Omental fat pad (tissue), 4 donors: ENCODE data around the gene PLXNA4. TPM values are rescaled to one million over a fixed set of nuclear protein-coding genes. Genes with fewer than 3 reads are reported as not detected.
A peak's percentile ranks its signal among the peaks of the same experiment; 100 is the strongest.

Experiments used
- ATAC-seq: fragments of 150-250 bp; one replicate; pipeline ENCODE4 v1.9.1; 2016; ENCODE audit warnings: mild to moderate bottlenecking, moderate library complexity; ENCODE audit not compliant: low FRiP score
- DNase-seq: peaks from one replicate; pipeline ENCODE4 v3.0.0-alpha.2; 2019; ENCODE audit warnings: low spot score
- CTCF ChIP-seq, 3 donors: fragments of 450-650 bp; IDR thresholded peaks; one replicate each; pipeline ENCODE4 v1.5.1; 2016 to 2017; ENCODE audit warnings: antibody characterized with exemption in 3 of 3, mild to moderate bottlenecking in 3 of 3, moderate library complexity in 2 of 3
- total RNA-seq, 4 donors: library from RNA; depleted of rRNA; stranded (reverse); fragments of >200 nt; gene quantifications; one replicate each; pipeline ENCODE4 v1.1.0, GENCODE V29; 2016

The PLXNA4 gene
- total RNA-seq, 4 donors from 2014 or later = 31.4 to 111 (median 41.9) TPM

GRCh38 chr7:132410861-132411541, 165.3 kb downstream of the PLXNA4 start:
- ATAC-seq (no peak), DNase-seq (no peak)
- no peak for TF ChIP-seq CTCF (IDR thresholded peaks at IDR 0.05)

GRCh38 chr7:132410385-132410784, 165.9 kb downstream of the PLXNA4 start:
- DNase-seq (no peak), ATAC-seq (peak; percentile 25)
- TF ChIP-seq CTCF (IDR thresholded peaks at IDR 0.05) = no peak

- no peak for TF ChIP-seq CTCF (IDR thresholded peaks at IDR 0.05)
- no peak for ATAC-seq
Measured at GRCh38 chr7:132407764-132408163, 168.5 kb downstream of the PLXNA4 start.

GRCh38 chr7:132406039-132406438, 170.2 kb downstream of the PLXNA4 start:
- no peak for TF ChIP-seq CTCF (IDR thresholded peaks at IDR 0.05)
- DNase-seq (no peak), ATAC-seq (no peak)

More at GRCh38 chr7:132407764-132408163, 168.5 kb downstream of the PLXNA4 start:
- DNase-seq = no peak

GRCh38 chr7:132404261-132404660, 172.0 kb downstream of the PLXNA4 start:
- no peak for DNase-seq
- TF ChIP-seq CTCF (IDR thresholded peaks at IDR 0.05) = no peak

GRCh38 chr7:132403465-132404110, 172.7 kb downstream of the PLXNA4 start:
- no peak for TF ChIP-seq CTCF (IDR thresholded peaks at IDR 0.05)
- ATAC-seq (no peak), DNase-seq (no peak)

More at GRCh38 chr7:132404261-132404660, 172.0 kb downstream of the PLXNA4 start:
- no peak for ATAC-seq
